ENCODE data around the gene ACAT2.

The ACAT2 gene

DNA sequence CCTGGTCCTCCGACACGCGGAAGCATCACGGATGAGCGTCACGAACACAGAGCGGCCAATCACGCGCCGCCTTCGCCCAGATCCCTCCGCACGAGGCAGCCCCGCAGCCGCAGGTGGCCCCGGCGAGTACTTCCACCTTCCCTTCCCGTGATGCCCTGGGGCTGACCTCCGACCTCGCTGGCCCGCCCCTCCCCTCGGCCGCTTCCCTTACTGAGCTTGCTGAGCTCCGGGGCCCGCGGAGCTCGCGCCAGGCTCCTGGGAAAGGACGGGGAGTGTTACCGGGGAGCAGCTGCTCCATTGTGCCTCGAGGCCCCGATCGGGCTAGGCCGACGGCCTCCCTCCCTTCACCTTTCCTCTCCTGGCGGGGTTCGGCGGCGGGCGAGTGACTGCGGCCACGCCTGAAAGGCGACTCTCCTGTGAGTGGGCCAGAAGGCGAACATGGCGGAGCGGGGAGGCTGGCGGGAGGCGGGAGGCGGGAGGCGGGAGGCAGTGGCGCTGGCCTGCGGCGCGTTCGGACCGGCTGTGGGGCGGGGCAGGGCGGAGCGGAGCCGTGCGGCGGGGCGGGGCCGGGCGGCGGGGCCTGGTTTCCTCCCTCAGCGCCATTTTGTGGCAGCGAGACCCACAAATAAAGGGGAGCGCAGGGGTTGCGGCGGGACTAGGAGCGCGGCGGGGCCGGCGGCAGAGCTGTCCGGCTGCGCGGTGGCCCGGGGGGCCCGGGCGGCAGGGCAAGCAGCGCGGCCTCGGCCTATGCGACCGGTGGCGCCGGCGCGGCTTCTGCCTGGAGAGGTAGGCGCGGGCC lies 34.7 kb upstream of the ACAT2 start, which contains the start of gene WTAP:
WTAP (plus strand) TSS at position 589 of the 799 bp plus-strand sequence. CDS start 8,760 bp downstream, outside the sequence.
- DNase-seq (ENCODE audit: low read depth in 1 of 2, low spot score in 1 of 2), result peak; percentile 96 to 97
- H3K4me3 ChIP-seq (replicated peaks; ENCODE audit: insufficient read depth, low read length), result peak within 1 kb of the TSS; percentile 77
- H3K27ac ChIP-seq (replicated peaks), result peak within 1 kb of the TSS; percentile 100
- no peaks in the 10 kb centered on the region for H3K27me3 ChIP-seq (ENCODE audit: insufficient read depth, poor library complexity, severe bottlenecking)
- no peak for TF ChIP-seq REST (IDR thresholded peaks at IDR 0.05; ENCODE audit: insufficient replicate concordance, low read depth)
- TF ChIP-seq GABPA (IDR thresholded peaks at IDR 0.05; ENCODE audit: low read depth), result no peak
- TF ChIP-seq CTCF (IDR thresholded peaks at IDR 0.05; ENCODE audit: insufficient read depth, low read length), result no peak
- TF ChIP-seq POLR2AphosphoS5 (IDR thresholded peaks at IDR 0.05; ENCODE audit: low read depth), result peak; percentile 96
- peak; percentile 29; the same call in 1 of the 2 replicates for TF ChIP-seq SPI1 (IDR thresholded peaks at IDR 0.05; ENCODE audit: borderline replicate concordance, low read depth)

DNA sequence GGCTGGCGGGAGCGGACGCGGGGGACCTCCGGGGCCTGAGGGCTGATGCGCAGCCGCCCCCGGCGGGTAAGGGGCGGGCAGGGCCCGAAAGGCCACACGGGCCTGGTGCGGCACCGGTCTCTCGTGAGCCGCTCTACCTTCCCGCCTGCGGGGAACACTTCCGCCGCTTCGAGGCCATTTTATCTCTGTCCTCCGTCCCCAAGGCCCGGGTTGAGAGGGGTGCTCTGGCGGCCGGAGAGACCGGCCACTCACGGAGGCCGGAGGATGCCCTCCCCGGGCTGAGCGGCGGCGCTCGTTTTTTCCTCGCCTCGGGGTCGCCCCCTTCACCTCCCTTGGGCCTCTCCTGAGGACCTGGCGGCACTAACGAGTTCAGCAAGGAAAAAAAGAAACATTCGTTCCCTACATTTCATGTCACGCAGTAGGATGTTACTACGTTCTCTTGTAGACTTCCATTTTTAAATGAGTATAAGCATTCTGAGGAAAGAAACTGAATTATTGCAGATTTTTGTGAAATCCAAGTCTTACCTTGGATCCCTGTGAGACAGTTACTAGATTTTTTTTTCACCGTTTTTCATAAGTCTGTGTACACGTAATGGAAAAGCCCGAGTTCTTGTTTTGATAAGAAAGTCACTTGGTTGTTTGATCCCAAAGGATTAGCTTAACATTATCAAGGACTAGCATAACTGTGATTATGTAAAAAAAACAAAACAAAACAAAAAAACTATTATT lies 34.0 kb upstream of the ACAT2 start:
- peak in 1 of 2 experiments; percentile 39 for DNase-seq (ENCODE audit: low read depth in 1 of 2, low spot score in 1 of 2)
- no peak for TF ChIP-seq SPI1 (IDR thresholded peaks at IDR 0.05; ENCODE audit: borderline replicate concordance, low read depth)
- TF ChIP-seq GABPA (IDR thresholded peaks at IDR 0.05; ENCODE audit: low read depth), result no peak
- no peak for TF ChIP-seq CTCF (IDR thresholded peaks at IDR 0.05; ENCODE audit: insufficient read depth, low read length)
- TF ChIP-seq REST (IDR thresholded peaks at IDR 0.05; ENCODE audit: insufficient replicate concordance, low read depth), result no peak
- no peak for TF ChIP-seq POLR2AphosphoS5 (IDR thresholded peaks at IDR 0.05; ENCODE audit: low read depth)
- H3K27me3 ChIP-seq (ENCODE audit: insufficient read depth, poor library complexity, severe bottlenecking), result no peaks in the 10 kb centered on the region
- H3K27ac ChIP-seq (replicated peaks), result peak overlapping the region; percentile 92
- H3K4me3 ChIP-seq (replicated peaks; ENCODE audit: insufficient read depth, low read length), result peak overlapping the region; percentile 77

- no peaks in the 10 kb centered on the region for H3K27me3 ChIP-seq (ENCODE audit: insufficient read depth, poor library complexity, severe bottlenecking)
- DNase-seq (ENCODE audit: low read depth in 1 of 2, low spot score in 1 of 2), result no peak
- H3K27ac ChIP-seq (replicated peaks), result peak overlapping the region; percentile 92
- TF ChIP-seq REST (IDR thresholded peaks at IDR 0.05; ENCODE audit: insufficient replicate concordance, low read depth) (no peak), SPI1 (IDR thresholded peaks at IDR 0.05; ENCODE audit: borderline replicate concordance, low read depth) (no peak), CTCF (IDR thresholded peaks at IDR 0.05; ENCODE audit: insufficient read depth, low read length) (no peak), POLR2AphosphoS5 (IDR thresholded peaks at IDR 0.05; ENCODE audit: low read depth) (no peak), GABPA (IDR thresholded peaks at IDR 0.05; ENCODE audit: low read depth) (no peak)
- H3K4me3 ChIP-seq (replicated peaks; ENCODE audit: insufficient read depth, low read length), result peak overlapping the region; percentile 77
Measured at GRCh38 chr6:159728531-159728964, 33.3 kb upstream of the ACAT2 start.
